K562 (cell line): ENCODE measurements around the gene CSH1. TPM values are rescaled to one million over a fixed set of nuclear protein-coding genes. Genes with fewer than 3 reads are reported as not detected.

Experiments
- ATAC-seq: fragments of 200-7000 bp; cut with Tn5 transposase; 3 replicates; pipeline ENCODE4 v1.9.1; 2020; ENCODE audit warnings: moderate library complexity
- BruUV-seq: library from RNA; stranded (reverse); fragments of 400-500 nt; replicated peaks from 2 replicates; lab custom pipeline; 2021; lab: Mats Ljungman, UMichigan
- CTCF ChIA-PET: fragments of 300-600 bp; formaldehyde crosslinking; extraction: SDS; loops from one replicate; lab custom pipeline; 2021; ENCODE audit warnings: low intra/inter-chr PET ratio; lab: Yijun Ruan, JAX
- POLR2A ChIA-PET: fragments of 300-600, 350-650 bp; sonication (Branson Sonifier 250); formaldehyde crosslinking; extraction: SDS; loops from one replicate; lab custom pipeline; 2021; ENCODE audit warnings: antibody characterized with exemption, inconsistent platforms; lab: Yijun Ruan, JAX
- DNase-seq, 4 experiments: peaks; one replicate each; pipeline versions ENCODE4 v3.0.0 to v3.0.0-alpha.2; 2011 to 2018; ENCODE audit warnings: low spot score in 3 of 4, mixed read lengths in 3 of 4; ENCODE audit errors: extremely low read depth in 1 of 4
- FAIRE-seq: peaks from 2 replicates; lab custom pipeline; 2011; peaks lifted over from hg19 to GRCh38; lab: Jason Lieb, UNC
- H2AFZ ChIP-seq: 2 replicates; pipeline ENCODE4 v1.6.0; 2011; ENCODE audit warnings: low read depth, low read length, control low read depth, inconsistent platforms
- H3K27ac ChIP-seq: fragments of 200-600 bp; 3 replicates; pipeline ENCODE4 v1.8.0; 2011; ENCODE audit warnings: low read depth, mild to moderate bottlenecking, control low read depth, inconsistent platforms, low read length, moderate library complexity, mixed read lengths; ENCODE audit errors: extremely low read depth
- H3K27me3 ChIP-seq, 2 experiments: fragments of 300-600 bp in 1 of 2; 2 replicates in 1 of 2; 3 replicates in 1 of 2; pipeline versions ENCODE4 v1.6.0 to v1.8.0; 2011; ENCODE audit warnings: inconsistent platforms in 2 of 2, low read length in 2 of 2, mild to moderate bottlenecking in 1 of 2, mixed read lengths in 1 of 2, moderate library complexity in 1 of 2; ENCODE audit not compliant: control insufficient read depth in 2 of 2, insufficient read depth in 2 of 2
- H3K36me3 ChIP-seq: fragments of 300-600 bp; 3 replicates; pipeline ENCODE4 v1.8.0; 2011; ENCODE audit warnings: mild to moderate bottlenecking, low read length, inconsistent platforms; ENCODE audit not compliant: control insufficient read depth, insufficient read depth
- H3K4me1 ChIP-seq, 2 experiments: fragments of 200-600 bp in 1 of 2; replicated peaks in 1 of 2; 2 replicates in 1 of 2; 3 replicates in 1 of 2; pipeline versions ENCODE4 v1.5.1 to v1.8.0; 2011; ENCODE audit warnings: inconsistent platforms in 2 of 2, low read length in 2 of 2, mild to moderate bottlenecking in 1 of 2, mixed read lengths in 1 of 2, moderate library complexity in 1 of 2; ENCODE audit not compliant: control insufficient read depth in 2 of 2, insufficient read depth in 2 of 2
- H3K4me2 ChIP-seq: 2 replicates; pipeline ENCODE4 v1.6.1; 2011; ENCODE audit warnings: low read length, control low read depth, inconsistent platforms, mixed read lengths; ENCODE audit not compliant: insufficient read depth
- H3K4me3 ChIP-seq: fragments of 200-600 bp; sonication (generic), shearing (Covaris generic); 2 replicates; pipeline ENCODE4 v1.5.1; 2016; ENCODE audit warnings: control low read depth, inconsistent platforms
- H3K79me2 ChIP-seq: fragments of 200-600 bp; 3 replicates; pipeline ENCODE4 v1.8.0; 2011; ENCODE audit warnings: low read length, inconsistent platforms; ENCODE audit not compliant: control insufficient read depth, insufficient read depth
- H3K9ac ChIP-seq, 2 experiments: 2 replicates each; pipeline versions ENCODE4 v1.6.0 to v1.6.1; 2011; ENCODE audit warnings: low read depth in 2 of 2, low read length in 2 of 2, control low read depth in 1 of 2, inconsistent platforms in 1 of 2, mild to moderate bottlenecking in 1 of 2, mixed read lengths in 1 of 2; ENCODE audit not compliant: insufficient read depth in 1 of 2
- H3K9me1 ChIP-seq: one replicate; pipeline ENCODE4 v1.6.0; 2011; ENCODE audit warnings: inconsistent platforms, mild to moderate bottlenecking, low read length, moderate library complexity; ENCODE audit not compliant: control insufficient read depth, insufficient read depth
- H3K9me3 ChIP-seq: replicated peaks from 2 replicates; pipeline ENCODE4 v1.5.1; 2011; ENCODE audit warnings: low read depth, low read length, inconsistent platforms; ENCODE audit not compliant: control insufficient read depth, insufficient read depth
- H4K20me1 ChIP-seq: replicated peaks from 2 replicates; pipeline ENCODE4 v1.6.1; 2011; ENCODE audit warnings: low read length, inconsistent platforms, mixed read lengths; ENCODE audit not compliant: control insufficient read depth, insufficient read depth
- KDM1A ChIP-seq, 2 experiments: fragments of 450-650 bp; IDR thresholded peaks; 2 replicates each; pipeline ENCODE4 v1.6.1; 2016; ENCODE audit warnings: mild to moderate bottlenecking in 2 of 2
- ZFX ChIP-seq: sonication (generic); formaldehyde crosslinking; IDR thresholded peaks from 2 replicates; pipeline ENCODE4 v1.8.0; 2022; ENCODE audit warnings: mild to moderate bottlenecking, missing genetic modification reagents, moderate library complexity
- WGBS: fragments of 100-300 bp; shearing (Covaris generic); methylation state at CpG from one replicate; pipeline ENCODE4 v1.1.6; 2016; ENCODE audit warnings: low coverage, mixed read lengths; ENCODE audit not compliant: insufficient coverage; ENCODE audit errors: missing lambda C conversion rate; 5-methylcytosine and 5-hydroxymethylcytosine counted together
- in situ Hi-C: fragments of 300-500 bp; cut with MboI; formaldehyde crosslinking; loops from 4 replicates; pipeline ENCODE4 v1.15.0; 2018; ENCODE audit warnings: inconsistent platforms, mixed read lengths
- intact Hi-C: fragments of 100-400 bp; cut with micrococcal nuclease; formaldehyde crosslinking; loops from 2 replicates; pipeline ENCODE4 v1.14.2; 2022
- polyA plus RNA-seq, 8 experiments: library from polyadenylated mRNA; depleted of rRNA in 4 of 8; stranded (reverse) in 5 of 8; unstranded in 3 of 8; fragments of >200 nt; fragmentation: Nextera tagmentation in 2 of 8; fragmentation: Illumina TruSeq in 1 of 8; extraction: Ambion mirVana in 2 of 8; extraction: Trizol in 1 of 8; gene quantifications; 2 replicates each; pipeline versions ENCODE4 v1.2.1 to v1.2.3, GENCODE V29; 2011 to 2014; ENCODE audit warnings: inconsistent platforms in 1 of 8, missing spikeins in 1 of 8
- total RNA-seq, 7 experiments: library from RNA; depleted of rRNA in 6 of 7; stranded (reverse); fragments of >200 nt in 6 of 7; fragmentation: Illumina TruSeq in 2 of 7; extraction: Trizol in 2 of 7; gene quantifications; 2 replicates each; pipeline versions ENCODE4 v1.2.1 to v1.2.3, GENCODE V29; 2011 to 2021; ENCODE audit warnings: low replicate concordance in 1 of 7
- TF ChIP-seq, protein P1 (sequence below), 3 experiments: IDR thresholded peaks in 2 of 3; conservative IDR thresholded peaks in 1 of 3; 2 replicates each; pipeline ENCODE4 v1.5.1; 2011 to 2012; ENCODE audit warnings: low read length in 3 of 3, mild to moderate bottlenecking in 3 of 3, control low read depth in 2 of 3, improper control_type of control experiment in 1 of 3, inconsistent platforms in 1 of 3, low read depth in 1 of 3, mixed read lengths in 1 of 3, moderate library complexity in 1 of 3; ENCODE audit not compliant: insufficient read depth in 2 of 3

Gene CSH1
- total and polyA plus RNA-seq, 9 of the 15 experiments (the other 6 are each of a cell fraction or from before 2014, with no cell fraction given), result not detected

DNA sequence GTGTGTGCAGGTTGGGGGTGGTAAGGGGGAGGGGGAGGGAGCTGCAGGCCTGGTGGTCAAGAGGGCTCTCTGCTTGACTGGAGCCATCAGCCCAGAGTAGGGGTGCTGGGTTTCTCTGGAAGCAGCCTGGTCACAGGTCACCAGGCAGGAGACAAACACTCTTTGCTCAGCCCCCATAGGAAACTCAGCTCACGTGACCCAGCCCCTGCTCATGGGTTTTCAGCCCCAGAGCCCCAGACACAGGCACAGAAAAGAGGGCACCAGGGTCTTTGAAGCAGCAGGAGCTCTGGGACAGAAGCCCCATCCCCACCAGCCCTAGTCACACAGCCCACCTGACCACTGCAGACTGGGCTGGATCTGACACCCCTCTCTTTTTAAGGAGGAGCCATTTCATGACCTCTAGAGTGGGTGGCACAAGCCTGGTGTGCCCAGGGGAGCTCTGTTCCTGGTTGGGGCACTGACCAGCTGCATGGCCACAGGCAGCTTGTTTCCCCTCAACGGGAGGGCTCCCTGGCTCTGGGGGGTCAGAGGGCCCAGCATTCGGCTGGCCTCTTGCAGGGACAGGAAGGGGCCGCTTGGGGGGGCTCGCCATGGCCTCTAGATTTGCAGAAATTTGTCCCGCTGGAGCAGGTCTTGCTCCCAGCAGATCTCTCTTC, 49.5 kb upstream of the CSH1 start:
- Histone ChIP-seq H3K27ac (no peak overlapping the region), H3K4me1 (peaks cover 3 to 31% of the 10 kb centered on the region in 2 experiments; a peak in 3 of 5 replicates), H3K9me3 (no peaks in the 10 kb centered on the region), H3K4me3 (no peak overlapping the region), H2AFZ (no peak overlapping the region), H3K27me3 (peaks cover 24 to 69% of the 10 kb centered on the region in 2 experiments; a peak in 4 of 5 replicates), H3K9ac (0 out of 4 replicates have a peak overlapping the region, but pooled peaks of 1 of the 2 experiments have one; percentile 58), H3K4me2 (no peak overlapping the region), H3K9me1 (no peaks in the 10 kb centered on the region), H3K36me3 (no peaks in the 10 kb centered on the region), H4K20me1 (peaks cover 4% of the 10 kb centered on the region; the same call in 1 of the 2 replicates), H3K79me2 (no peaks in the 10 kb centered on the region)
- WGBS, result 55% methylated on average over 3 of the region's 6 CpGs
- FAIRE-seq (no peak), ATAC-seq (no peak), DNase-seq (no peak)
- CTCF ChIA-PET, result interaction anchor here (0.5 to 0.7 kb wide), 2 partner anchors 26 to 71 kb away, joined by 3 read pairs; no protein-coding TSS in a partner anchor
- in situ Hi-C loops (no loop called here), intact Hi-C loops (loop anchor here (2.0 to 10.0 kb wide), 3 partner anchors 27 to 79 kb away; partner anchors contain the start of genes GH1 and ICAM2)
- TF ChIP-seq KDM1A (IDR thresholded peaks at IDR 0.05) (peak in 1 of 2 experiments; percentile 16; a peak in 1 of 4 replicates), ZFX (no peak)
- TF ChIP-seq, protein P1, sequence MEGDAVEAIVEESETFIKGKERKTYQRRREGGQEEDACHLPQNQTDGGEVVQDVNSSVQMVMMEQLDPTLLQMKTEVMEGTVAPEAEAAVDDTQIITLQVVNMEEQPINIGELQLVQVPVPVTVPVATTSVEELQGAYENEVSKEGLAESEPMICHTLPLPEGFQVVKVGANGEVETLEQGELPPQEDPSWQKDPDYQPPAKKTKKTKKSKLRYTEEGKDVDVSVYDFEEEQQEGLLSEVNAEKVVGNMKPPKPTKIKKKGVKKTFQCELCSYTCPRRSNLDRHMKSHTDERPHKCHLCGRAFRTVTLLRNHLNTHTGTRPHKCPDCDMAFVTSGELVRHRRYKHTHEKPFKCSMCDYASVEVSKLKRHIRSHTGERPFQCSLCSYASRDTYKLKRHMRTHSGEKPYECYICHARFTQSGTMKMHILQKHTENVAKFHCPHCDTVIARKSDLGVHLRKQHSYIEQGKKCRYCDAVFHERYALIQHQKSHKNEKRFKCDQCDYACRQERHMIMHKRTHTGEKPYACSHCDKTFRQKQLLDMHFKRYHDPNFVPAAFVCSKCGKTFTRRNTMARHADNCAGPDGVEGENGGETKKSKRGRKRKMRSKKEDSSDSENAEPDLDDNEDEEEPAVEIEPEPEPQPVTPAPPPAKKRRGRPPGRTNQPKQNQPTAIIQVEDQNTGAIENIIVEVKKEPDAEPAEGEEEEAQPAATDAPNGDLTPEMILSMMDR (IDR thresholded peaks at IDR 0.05 in 2 of 3, conservative IDR thresholded peaks at IDR 0.05 in 1 of 3; ENCODE audit: insufficient read depth in 2 of 3, low read depth in 1 of 3, low read length in 3 of 3), result peak in 1 of 3 experiments; percentile 15; a peak in 2 of 6 replicates
- POLR2A ChIA-PET, result interaction anchor here (0.5 to 2.2 kb wide), 5 partner anchors 10 to 208 kb away, joined by 3 to 6 read pairs (median 4); partner anchors contain the start of gene CD79B
- no TSS peak for BruUV-seq
